Fibroblast of pulmonary artery (primary cell): ENCODE measurements around the gene CAST.

Experiments used
- DNase-seq: peaks from one replicate; pipeline ENCODE4 v3.0.0-alpha.2; 2010; ENCODE audit warnings: low read depth
- H3K4me3 ChIP-seq: replicated peaks from 2 replicates; pipeline ENCODE4 v1.5.1; 2011; ENCODE audit warnings: low read depth, mild to moderate bottlenecking, control low read depth, low read length, moderate library complexity
- TF ChIP-seq, protein P1 (sequence below): IDR thresholded peaks from 2 replicates; pipeline ENCODE4 v1.5.1; 2011; ENCODE audit warnings: mild to moderate bottlenecking, control low read depth, low read length, inconsistent platforms; ENCODE audit errors: missing control alignments

The CAST gene

DNA sequence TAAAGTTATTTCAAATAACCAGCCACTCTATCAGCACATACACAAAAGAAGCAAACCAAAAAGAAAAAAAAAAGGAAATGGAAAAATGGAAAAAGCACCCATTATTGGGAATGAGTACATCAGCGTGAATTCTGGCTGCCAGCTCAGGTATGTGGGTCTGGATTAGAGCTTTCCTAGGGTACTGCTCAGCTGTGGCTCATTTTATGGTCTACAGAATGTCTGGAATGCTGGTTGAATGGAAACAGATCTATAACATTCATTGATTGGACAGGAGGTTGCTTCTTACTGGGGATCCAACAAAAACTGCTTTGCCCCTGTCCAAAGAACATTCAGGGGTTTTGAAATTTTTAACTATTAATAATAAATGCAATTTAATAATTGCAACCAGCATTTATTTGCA lies 3.9 kb upstream of the CAST start:
- DNase-seq, result no peak
- TF ChIP-seq, protein P1, sequence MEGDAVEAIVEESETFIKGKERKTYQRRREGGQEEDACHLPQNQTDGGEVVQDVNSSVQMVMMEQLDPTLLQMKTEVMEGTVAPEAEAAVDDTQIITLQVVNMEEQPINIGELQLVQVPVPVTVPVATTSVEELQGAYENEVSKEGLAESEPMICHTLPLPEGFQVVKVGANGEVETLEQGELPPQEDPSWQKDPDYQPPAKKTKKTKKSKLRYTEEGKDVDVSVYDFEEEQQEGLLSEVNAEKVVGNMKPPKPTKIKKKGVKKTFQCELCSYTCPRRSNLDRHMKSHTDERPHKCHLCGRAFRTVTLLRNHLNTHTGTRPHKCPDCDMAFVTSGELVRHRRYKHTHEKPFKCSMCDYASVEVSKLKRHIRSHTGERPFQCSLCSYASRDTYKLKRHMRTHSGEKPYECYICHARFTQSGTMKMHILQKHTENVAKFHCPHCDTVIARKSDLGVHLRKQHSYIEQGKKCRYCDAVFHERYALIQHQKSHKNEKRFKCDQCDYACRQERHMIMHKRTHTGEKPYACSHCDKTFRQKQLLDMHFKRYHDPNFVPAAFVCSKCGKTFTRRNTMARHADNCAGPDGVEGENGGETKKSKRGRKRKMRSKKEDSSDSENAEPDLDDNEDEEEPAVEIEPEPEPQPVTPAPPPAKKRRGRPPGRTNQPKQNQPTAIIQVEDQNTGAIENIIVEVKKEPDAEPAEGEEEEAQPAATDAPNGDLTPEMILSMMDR, result no peak
- no peak overlapping the region for H3K4me3 ChIP-seq

DNA sequence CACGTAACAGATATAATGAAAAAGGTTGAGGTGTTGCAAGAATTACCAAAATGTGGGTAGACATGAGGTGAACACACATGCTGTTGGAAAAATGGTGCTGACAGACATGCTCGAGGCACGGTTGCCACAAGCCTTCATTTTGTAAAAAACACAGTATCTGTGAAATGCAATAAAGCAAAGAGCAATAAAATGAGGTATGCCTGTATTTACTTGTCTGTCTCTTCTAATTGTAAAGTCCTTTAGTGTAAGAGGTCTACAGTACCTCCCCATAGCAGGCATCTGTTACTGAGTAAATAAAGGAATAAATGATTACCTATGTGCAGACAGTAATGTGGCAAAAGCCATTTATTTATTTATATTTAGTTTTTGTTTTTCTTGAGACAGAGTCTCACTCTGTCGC lies 3.0 kb upstream of the CAST start:
- no peak overlapping the region for H3K4me3 ChIP-seq
- no peak for DNase-seq
- TF ChIP-seq, protein P1, result no peak

DNA sequence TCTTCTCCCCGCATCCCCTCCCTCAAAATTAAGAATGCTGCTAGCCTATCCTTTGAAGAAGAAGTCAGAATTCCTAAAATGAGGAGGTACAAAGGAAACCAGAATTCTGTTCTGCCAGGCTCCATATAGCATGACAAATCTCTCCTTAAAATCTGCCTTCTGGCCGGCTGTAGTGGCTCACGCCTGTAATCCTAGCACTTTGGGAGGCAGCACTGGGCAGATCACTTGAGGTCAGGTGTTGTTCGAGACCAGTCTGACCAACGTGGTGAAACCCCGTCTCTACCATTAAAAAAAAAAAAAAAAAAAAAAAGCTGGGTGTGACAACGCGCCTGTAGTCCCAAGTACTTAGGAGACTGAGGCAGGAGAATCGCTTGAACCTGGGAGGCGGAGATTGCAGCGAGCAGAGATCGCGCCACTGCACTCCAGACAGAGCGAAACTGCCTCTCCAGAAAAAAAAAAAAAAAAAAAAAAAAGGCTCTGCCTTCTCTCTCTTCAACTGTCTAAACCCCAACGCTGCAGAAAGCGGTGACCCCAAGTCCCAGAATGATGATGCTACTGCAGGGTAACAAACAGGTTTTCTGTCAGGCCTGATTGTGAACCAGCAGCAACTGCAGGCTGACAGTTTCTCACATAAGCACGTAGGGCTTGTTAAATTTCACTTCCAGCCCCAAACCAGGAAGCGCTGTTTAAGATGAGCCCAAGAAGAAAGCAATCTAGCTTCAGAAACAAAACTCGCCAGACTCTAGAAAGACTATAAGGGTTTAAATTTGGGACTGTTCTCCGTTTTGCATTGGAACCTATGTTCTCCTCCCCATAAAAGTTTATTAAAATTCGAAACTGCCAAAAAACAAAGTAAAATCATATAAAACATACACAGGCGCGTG lies 963 bp upstream of the CAST start:
- peak overlapping the region; percentile 83 for H3K4me3 ChIP-seq
- peak; percentile 49 for DNase-seq
- TF ChIP-seq, protein P1, result no peak

DNA sequence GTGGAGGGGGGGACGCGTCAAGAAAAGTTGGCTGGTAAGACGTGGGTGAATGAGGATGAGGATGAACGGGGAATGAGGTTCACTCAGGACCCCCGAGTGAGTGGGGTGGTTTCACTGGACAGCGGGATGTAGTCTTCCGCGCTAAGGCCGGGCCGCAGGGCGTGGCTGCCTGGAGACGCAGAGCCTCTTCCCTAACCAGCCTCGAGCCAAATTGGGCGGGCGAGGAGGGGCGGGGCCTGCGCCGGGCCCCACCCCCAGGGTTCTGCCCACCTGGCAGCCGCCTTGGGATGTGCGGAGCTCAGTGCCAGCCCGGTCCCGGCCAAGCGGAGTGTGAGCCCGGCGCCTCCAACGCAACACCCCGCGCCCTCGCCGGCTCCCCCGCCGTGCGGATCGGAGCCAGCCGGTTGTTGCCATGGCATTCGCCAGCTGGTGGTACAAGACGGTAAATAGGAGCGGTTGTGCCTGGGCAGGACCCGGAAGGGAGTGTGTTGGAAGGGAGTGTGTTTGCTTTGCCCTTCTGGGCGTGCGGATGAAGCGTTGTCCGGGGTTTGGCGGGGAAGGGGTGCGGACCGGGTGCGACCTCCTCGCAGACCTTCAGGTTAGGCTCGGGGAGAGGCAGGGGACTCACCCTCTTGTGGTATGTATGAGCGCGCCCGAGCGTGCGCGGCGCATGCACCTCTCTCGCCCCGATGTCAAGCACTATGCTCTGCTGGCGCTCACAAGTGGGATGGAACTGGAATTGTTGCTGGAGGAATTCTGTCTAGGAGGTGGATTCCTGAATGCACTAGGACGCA lies 746 bp downstream of the CAST start:
- H3K4me3 ChIP-seq, result peak overlapping the region; percentile 83
- peak; percentile 89 for DNase-seq
- TF ChIP-seq, protein P1, result no peak

DNA sequence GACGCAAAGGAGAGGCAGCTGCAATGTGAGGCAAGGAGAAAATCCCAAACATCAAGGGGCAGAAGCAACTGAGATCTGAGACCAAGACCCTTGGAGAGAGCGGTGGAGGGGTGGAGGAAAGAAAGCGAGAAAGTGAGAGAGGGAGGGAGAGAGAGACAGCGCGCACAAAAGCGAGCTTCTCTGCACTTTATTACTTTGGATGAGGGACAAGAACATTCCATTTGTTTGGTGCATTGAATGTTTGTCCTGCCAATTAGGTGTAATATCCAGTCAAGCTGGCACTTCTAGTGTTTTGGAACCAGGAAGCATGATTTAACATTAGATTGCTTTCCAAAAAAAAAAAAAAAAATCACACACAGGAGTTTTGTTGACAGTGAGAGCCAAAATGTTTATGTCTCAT lies 1.4 kb downstream of the CAST start:
- TF ChIP-seq, protein P1, result no peak
- no peak for DNase-seq
- H3K4me3 ChIP-seq, result peak overlapping the region; percentile 83

DNA sequence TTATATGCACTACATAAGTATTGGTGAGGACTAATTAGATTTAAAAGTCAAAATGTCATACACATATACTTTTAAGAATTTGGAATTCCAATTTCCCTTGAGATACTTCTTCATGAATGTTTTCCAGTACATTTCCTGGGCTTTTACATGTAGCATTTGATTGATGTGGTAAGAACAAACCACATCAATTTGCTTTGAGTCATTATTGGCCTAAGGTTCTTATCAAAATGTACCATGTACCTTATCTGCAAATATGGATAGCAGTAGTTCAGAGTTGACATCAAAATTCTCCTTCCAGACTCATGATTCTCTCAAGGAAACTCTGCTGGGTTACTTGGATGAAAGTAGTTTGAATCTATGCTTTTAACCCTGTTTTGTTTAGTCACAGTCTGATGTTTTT lies 2.5 kb downstream of the CAST start:
- TF ChIP-seq, protein P1, result no peak

More for the DNA sequence above, 2.5 kb downstream of the CAST start:
- no peak for DNase-seq
- no peak overlapping the region for H3K4me3 ChIP-seq
